CD14-positive monocyte (primary cell): ENCODE data around the gene AAR2. TPM values are rescaled to one million over a fixed set of nuclear protein-coding genes. Genes with fewer than 3 reads are reported as not detected.

Source experiments
- DNase-seq, 3 donors: peaks; one replicate each; pipeline ENCODE4 v3.0.0-alpha.2; 2011 to 2022
- H2AFZ ChIP-seq: 2 replicates; pipeline ENCODE4 v1.6.0; 2012; ENCODE audit warnings: mild to moderate bottlenecking, low read depth, low read length, inconsistent platforms; ENCODE audit not compliant: insufficient read depth, poor library complexity, severe bottlenecking
- H3K27ac ChIP-seq, 2 donors: 1 replicate in 1 of 2; 2 replicates in 1 of 2; pipeline ENCODE4 v1.5.1; 2012 to 2013; ENCODE audit warnings: low read length in 2 of 2, control low read depth in 1 of 2, inconsistent platforms in 1 of 2, low read depth in 1 of 2, mild to moderate bottlenecking in 1 of 2
- H3K27me3 ChIP-seq, 2 donors: one replicate each; pipeline versions ENCODE4 v1.6.0 to v1.6.1; 2011 to 2013; ENCODE audit warnings: low read length in 2 of 2; ENCODE audit not compliant: control insufficient read depth in 2 of 2, insufficient read depth in 2 of 2
- H3K36me3 ChIP-seq, 2 donors: replicated peaks in 1 of 2; 1 replicate in 1 of 2; 2 replicates in 1 of 2; pipeline versions ENCODE4 v1.5.1 to v1.6.1; 2012 to 2013; ENCODE audit warnings: low read length in 2 of 2, control low read depth in 1 of 2, inconsistent platforms in 1 of 2, mild to moderate bottlenecking in 1 of 2; ENCODE audit not compliant: insufficient read depth in 2 of 2, control insufficient read depth in 1 of 2
- H3K4me1 ChIP-seq, 2 donors: 1 replicate in 1 of 2; 2 replicates in 1 of 2; pipeline versions ENCODE4 v1.5.1 to v1.6.1; 2012 to 2013; ENCODE audit warnings: low read length in 2 of 2, control low read depth in 1 of 2, inconsistent platforms in 1 of 2, mild to moderate bottlenecking in 1 of 2, moderate library complexity in 1 of 2; ENCODE audit not compliant: insufficient read depth in 2 of 2, control insufficient read depth in 1 of 2
- H3K4me2 ChIP-seq: replicated peaks from 2 replicates; pipeline ENCODE3; 2012; ENCODE audit warnings: low read length, moderate library complexity, mild to moderate bottlenecking; ENCODE audit not compliant: poor library complexity, severe bottlenecking; ENCODE audit errors: extremely low read depth
- H3K4me3 ChIP-seq, 3 experiments: fragments of 200-600 bp in 1 of 3; sonication (generic) in 1 of 3; replicated peaks in 1 of 3; 1 replicate in 2 of 3; 2 replicates in 1 of 3; pipeline ENCODE4 v1.5.1; 2011 to 2013; ENCODE audit warnings: low read length in 3 of 3, mild to moderate bottlenecking in 3 of 3, control low read depth in 2 of 3, low read depth in 2 of 3, inconsistent platforms in 1 of 3, moderate library complexity in 1 of 3
- H3K79me2 ChIP-seq: 2 replicates; pipeline ENCODE4 v1.6.0; 2012; ENCODE audit warnings: mild to moderate bottlenecking, control low read depth, inconsistent platforms, low read length, moderate library complexity; ENCODE audit not compliant: insufficient read depth
- H3K9ac ChIP-seq: 2 replicates; pipeline ENCODE4 v1.6.0; 2017; ENCODE audit warnings: low read length, mild to moderate bottlenecking; ENCODE audit not compliant: insufficient read depth, poor library complexity, severe bottlenecking
- H3K9me3 ChIP-seq, 2 donors: replicated peaks in 1 of 2; 1 replicate in 1 of 2; 2 replicates in 1 of 2; pipeline versions ENCODE4 v1.5.1 to v1.6.1; 2012 to 2013; ENCODE audit warnings: low read length in 2 of 2, control low read depth in 1 of 2; ENCODE audit not compliant: control insufficient read depth in 1 of 2, insufficient read depth in 1 of 2
- H4K20me1 ChIP-seq: 2 replicates; pipeline ENCODE4 v1.6.0; 2012; ENCODE audit warnings: mild to moderate bottlenecking, low read length, control low read depth, moderate library complexity; ENCODE audit not compliant: insufficient read depth
- H3K27ac Mint-ChIP-seq, 7 donors: one replicate each; pipeline ENCODE4 v1.8.0; 2020; ENCODE audit warnings: mild to moderate bottlenecking in 7 of 7, mixed read lengths in 7 of 7, moderate library complexity in 6 of 7, inconsistent platforms in 2 of 7
- H3K27me3 Mint-ChIP-seq, 3 donors: one replicate each; pipeline ENCODE4 v1.8.0; 2021 to 2022; ENCODE audit warnings: low read depth in 3 of 3, mild to moderate bottlenecking in 3 of 3, mixed read lengths in 3 of 3, moderate library complexity in 3 of 3, inconsistent platforms in 1 of 3
- H3K36me3 Mint-ChIP-seq, 2 donors: one replicate each; pipeline ENCODE4 v1.8.0; 2020; ENCODE audit warnings: mixed read lengths in 2 of 2, inconsistent platforms in 1 of 2, mild to moderate bottlenecking in 1 of 2
- H3K4me1 Mint-ChIP-seq: one replicate; pipeline ENCODE4 v1.8.0; 2020; ENCODE audit warnings: mild to moderate bottlenecking, mixed read lengths
- H3K4me3 Mint-ChIP-seq, 2 donors: one replicate each; pipeline ENCODE4 v1.8.0; 2020; ENCODE audit warnings: mild to moderate bottlenecking in 2 of 2, mixed read lengths in 2 of 2, moderate library complexity in 1 of 2
- H3K9me3 Mint-ChIP-seq, 7 donors: one replicate each; pipeline ENCODE4 v1.8.0; 2020 to 2022; ENCODE audit warnings: mixed read lengths in 7 of 7, mild to moderate bottlenecking in 6 of 7, moderate library complexity in 6 of 7, inconsistent platforms in 2 of 7
- WGBS: methylation state at CpG from one replicate; pipeline ENCODE4 v1.1.5; 2013; ENCODE audit warnings: missing lambda C conversion rate; ENCODE audit not compliant: insufficient coverage; 5-methylcytosine and 5-hydroxymethylcytosine counted together
- intact Hi-C, 2 donors: fragments of 100-400 bp; cut with micrococcal nuclease; formaldehyde crosslinking; loops; one replicate each; pipeline versions ENCODE4 v1.15.0 to v1.15.1; 2023
- polyA plus RNA-seq, 3 donors: library from polyadenylated mRNA; depleted of rRNA in 1 of 3; unstranded in 2 of 3; stranded (reverse) in 1 of 3; fragments of 300-500 nt in 2 of 3; fragments of >200 nt in 1 of 3; fragmentation: Illumina TruSeq in 2 of 3; gene quantifications; 1 replicate in 2 of 3; 2 replicates in 1 of 3; pipeline ENCODE4 v1.2.3, GENCODE V29; 2012 to 2021
- TF ChIP-seq, protein P1 (sequence below): fragments of 200-600 bp; IDR thresholded peaks from one replicate; pipeline ENCODE4 v1.8.0; 2022; ENCODE audit warnings: antibody characterized with exemption, mild to moderate bottlenecking

AAR2 gene
- polyA plus RNA-seq, 3 donors = 9.1 to 48.8 (median 45.2) TPM

DNA sequence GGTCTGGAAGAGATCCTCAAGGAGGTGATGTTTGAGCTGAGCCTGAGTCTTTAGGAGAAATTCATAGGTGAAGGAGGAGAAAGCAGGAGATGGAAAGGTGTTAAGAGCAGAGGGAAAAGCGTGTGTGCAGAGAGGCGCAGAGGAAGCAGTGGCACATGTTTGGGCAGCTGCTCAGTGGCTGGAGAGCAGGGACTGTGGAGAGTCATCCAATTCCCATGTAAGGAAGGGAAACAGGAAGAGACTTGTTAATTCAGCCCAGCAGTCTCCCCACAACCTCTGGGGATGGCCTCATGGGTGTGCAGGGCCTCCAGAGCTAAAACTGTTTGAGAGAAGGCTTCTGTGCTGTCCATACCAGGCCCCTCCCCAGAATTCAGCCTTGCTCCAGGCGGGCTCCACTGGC lies 16.2 kb downstream of the AAR2 start:
- 100% methylated on average over 2 of the region's 3 CpGs for WGBS
- H2AFZ ChIP-seq = no peak overlapping the region
- H3K9me3 Mint-ChIP-seq = no peaks in the 10 kb centered on the region

DNA sequence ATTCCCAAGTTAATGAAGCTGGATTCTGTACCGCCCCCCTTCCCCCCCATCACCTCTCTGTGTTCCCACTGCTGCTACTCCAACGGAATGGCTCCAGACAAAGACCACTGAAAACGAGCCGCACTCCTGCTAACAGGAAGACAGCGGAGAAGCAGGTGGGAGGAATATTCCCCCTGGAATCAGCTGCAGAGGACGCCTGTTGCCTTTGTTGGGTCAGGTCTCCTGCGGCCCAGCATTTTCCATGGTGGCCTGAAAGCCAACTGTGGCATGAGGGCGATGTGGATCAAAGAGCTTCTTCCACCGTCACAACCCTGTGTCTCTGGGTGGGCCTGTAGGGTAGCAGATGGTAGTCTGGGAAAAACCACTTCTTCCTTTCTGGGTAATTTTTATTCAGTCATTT lies 16.8 kb downstream of the AAR2 start:
- peaks cover 67 to 83% of the 10 kb centered on the region in 2 donors for H3K36me3 Mint-ChIP-seq

More for the DNA sequence above, 16.2 kb downstream of the AAR2 start:
- intact Hi-C loops = no loop called here
- Histone ChIP-seq H3K27ac (no peak overlapping the region), H3K79me2 (no peaks in the 10 kb centered on the region), H3K36me3 (peaks cover 75 to 99% of the 10 kb centered on the region in 2 donors), H3K9me3 (no peaks in the 10 kb centered on the region), H3K4me2 (no peak overlapping the region), H3K4me1 (no peaks in the 10 kb centered on the region), H3K27me3 (no peaks in the 10 kb centered on the region), H3K4me3 (no peak overlapping the region), H3K9ac (no peak overlapping the region), H4K20me1 (peaks cover 37% of the 10 kb centered on the region)
- Mint-ChIP-seq H3K27me3 (no peaks in the 10 kb centered on the region), H3K36me3 (peaks cover 71 to 87% of the 10 kb centered on the region in 2 donors), H3K27ac (peak overlapping the region in 2 of 7 donors; percentile 2 to 17), H3K4me1 (no peaks in the 10 kb centered on the region), H3K4me3 (no peak overlapping the region)
- no peak for DNase-seq
- TF ChIP-seq, protein P1, sequence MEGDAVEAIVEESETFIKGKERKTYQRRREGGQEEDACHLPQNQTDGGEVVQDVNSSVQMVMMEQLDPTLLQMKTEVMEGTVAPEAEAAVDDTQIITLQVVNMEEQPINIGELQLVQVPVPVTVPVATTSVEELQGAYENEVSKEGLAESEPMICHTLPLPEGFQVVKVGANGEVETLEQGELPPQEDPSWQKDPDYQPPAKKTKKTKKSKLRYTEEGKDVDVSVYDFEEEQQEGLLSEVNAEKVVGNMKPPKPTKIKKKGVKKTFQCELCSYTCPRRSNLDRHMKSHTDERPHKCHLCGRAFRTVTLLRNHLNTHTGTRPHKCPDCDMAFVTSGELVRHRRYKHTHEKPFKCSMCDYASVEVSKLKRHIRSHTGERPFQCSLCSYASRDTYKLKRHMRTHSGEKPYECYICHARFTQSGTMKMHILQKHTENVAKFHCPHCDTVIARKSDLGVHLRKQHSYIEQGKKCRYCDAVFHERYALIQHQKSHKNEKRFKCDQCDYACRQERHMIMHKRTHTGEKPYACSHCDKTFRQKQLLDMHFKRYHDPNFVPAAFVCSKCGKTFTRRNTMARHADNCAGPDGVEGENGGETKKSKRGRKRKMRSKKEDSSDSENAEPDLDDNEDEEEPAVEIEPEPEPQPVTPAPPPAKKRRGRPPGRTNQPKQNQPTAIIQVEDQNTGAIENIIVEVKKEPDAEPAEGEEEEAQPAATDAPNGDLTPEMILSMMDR = no peak

More for the DNA sequence above, 16.8 kb downstream of the AAR2 start:
- H3K27ac ChIP-seq = no peak overlapping the region
- Mint-ChIP-seq H3K4me3 (no peak overlapping the region), H3K27ac (no peak overlapping the region), H3K9me3 (no peaks in the 10 kb centered on the region), H3K4me1 (no peaks in the 10 kb centered on the region), H3K27me3 (no peaks in the 10 kb centered on the region)
- no peak overlapping the region for H3K4me3 ChIP-seq
- TF ChIP-seq, protein P1 = no peak
- no peaks in the 10 kb centered on the region for H3K9me3 ChIP-seq
- H4K20me1 ChIP-seq = peaks cover 37% of the 10 kb centered on the region
- intact Hi-C loops = no loop called here
- H3K4me1 ChIP-seq = no peaks in the 10 kb centered on the region
- H3K9ac ChIP-seq = no peak overlapping the region
- H3K27me3 ChIP-seq = no peaks in the 10 kb centered on the region
- H2AFZ ChIP-seq = no peak overlapping the region
- 93% methylated on average over 5 of the region's 9 CpGs for WGBS
- DNase-seq = no peak
- H3K79me2 ChIP-seq = no peaks in the 10 kb centered on the region
- peaks cover 70 to 93% of the 10 kb centered on the region in 2 donors for H3K36me3 ChIP-seq
- no peak overlapping the region for H3K4me2 ChIP-seq
